Stimulated activated memory B cell treated with anti-CD40 and anti-IgM and Interleukin-4, amounts not matched to agents 10 μg/mL and 1 μg/mL and 100 μg/mL, for 72 hours (primary cell): ENCODE results near the gene CNTNAP2.
"Not testable (repeated sequence)": the region's sequence is repeated elsewhere in the genome, so short reads cannot be mapped to it uniquely, and the experiment has no call there.

Experiments
- ATAC-seq: fragments of 150-1000 bp; cut with Tn5 transposase; 2 replicates; pipeline ENCODE4 v1.10.0; 2021
- H3K27ac Mint-ChIP-seq: one replicate; pipeline ENCODE4 v1.8.0; 2022; ENCODE audit warnings: mild to moderate bottlenecking, mixed read lengths
- H3K27me3 Mint-ChIP-seq: one replicate; pipeline ENCODE4 v1.8.0; 2022; ENCODE audit warnings: mixed read lengths
- H3K36me3 Mint-ChIP-seq: one replicate; pipeline ENCODE4 v1.8.0; 2022; ENCODE audit warnings: mixed read lengths
- H3K4me1 Mint-ChIP-seq: one replicate; pipeline ENCODE4 v1.8.0; 2022; ENCODE audit warnings: mixed read lengths
- H3K4me3 Mint-ChIP-seq: one replicate; pipeline ENCODE4 v1.8.0; 2022; ENCODE audit warnings: mild to moderate bottlenecking, moderate library complexity, mixed read lengths
- H3K9me3 Mint-ChIP-seq: one replicate; pipeline ENCODE4 v1.8.0; 2022; ENCODE audit warnings: mixed read lengths

Gene CNTNAP2

DNA sequence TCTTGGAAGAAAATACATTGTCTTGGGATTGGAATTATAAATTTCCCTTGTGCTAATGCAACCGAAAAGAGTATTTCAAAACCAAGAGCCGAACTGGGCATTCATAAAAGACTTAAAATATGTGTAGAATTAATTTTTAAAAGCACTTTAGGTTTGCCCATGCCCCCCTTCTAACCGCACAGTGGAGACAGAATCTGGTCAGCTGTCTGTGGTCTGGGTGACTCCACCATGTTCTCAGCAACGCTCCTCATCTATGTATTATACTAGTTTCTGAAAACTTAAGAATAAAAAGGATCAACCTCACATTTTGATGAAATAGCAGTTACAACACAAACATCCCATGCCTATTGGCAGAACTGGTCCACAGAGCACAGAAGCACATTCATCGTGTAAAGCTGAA is 2281.4 kb downstream of the CNTNAP2 start:
- no peaks in the 10 kb centered on the region for H3K27me3 Mint-ChIP-seq
- peaks cover 45% of the 10 kb centered on the region for H3K4me1 Mint-ChIP-seq
- H3K36me3 Mint-ChIP-seq, result peaks cover 5% of the 10 kb centered on the region
- ATAC-seq, result no peak
- H3K27ac Mint-ChIP-seq, result peak overlapping the region; percentile 22
- no peak overlapping the region for H3K4me3 Mint-ChIP-seq
- no peaks in the 10 kb centered on the region for H3K9me3 Mint-ChIP-seq

DNA sequence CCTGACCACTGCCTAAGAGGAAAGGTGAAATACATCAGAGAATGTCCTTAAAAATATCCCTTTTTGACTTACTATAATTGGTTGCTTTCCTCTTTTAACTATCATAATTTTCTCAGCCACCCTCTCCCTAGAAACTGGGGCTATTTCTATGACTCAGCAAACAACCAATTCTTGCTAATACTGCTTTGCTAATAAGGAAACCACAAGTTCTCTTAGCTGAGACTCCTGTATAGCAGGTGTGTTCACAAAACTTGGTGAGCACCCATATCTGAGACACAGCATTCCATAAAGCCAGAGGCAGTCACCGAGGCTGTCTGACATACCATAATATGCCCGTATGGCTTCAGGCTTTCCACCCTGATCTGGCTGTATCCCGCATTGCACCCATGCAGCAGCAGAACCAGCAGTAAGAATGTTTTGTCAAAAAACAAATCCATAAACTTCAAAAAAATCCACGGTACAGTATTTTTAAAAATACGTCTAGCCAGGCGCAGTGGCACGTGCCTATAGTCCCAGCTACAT is 2282.3 kb downstream of the CNTNAP2 start:
- Mint-ChIP-seq H3K4me3 (no peak overlapping the region), H3K36me3 (no peaks in the 10 kb centered on the region), H3K4me1 (peaks cover 50% of the 10 kb centered on the region), H3K27me3 (no peaks in the 10 kb centered on the region), H3K9me3 (no peaks in the 10 kb centered on the region), H3K27ac (peak overlapping the region; percentile 59)
- peak; percentile 68 for ATAC-seq

DNA sequence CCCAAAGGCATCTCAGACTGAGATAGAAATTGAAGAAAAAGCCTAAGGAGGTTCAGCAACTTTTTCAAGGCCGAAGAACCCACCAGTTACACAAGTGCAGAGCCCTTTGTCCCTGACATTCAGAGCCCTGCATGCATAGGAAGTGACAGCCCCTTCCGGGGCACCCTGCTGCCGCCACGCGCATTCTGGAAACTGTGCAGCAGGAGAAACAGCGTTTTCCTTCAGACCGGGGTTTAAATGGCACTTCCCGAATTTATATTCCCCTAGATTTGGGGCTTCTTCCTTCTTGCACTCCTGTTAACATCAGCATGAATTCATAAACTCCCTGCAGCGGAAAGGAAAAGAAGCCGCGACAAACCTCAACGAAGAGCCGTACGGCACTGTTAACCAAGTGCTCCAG is 2283.5 kb downstream of the CNTNAP2 start:
- Mint-ChIP-seq H3K4me1 (peaks cover 44% of the 10 kb centered on the region), H3K27me3 (no peaks in the 10 kb centered on the region), H3K4me3 (peak overlapping the region; percentile 53), H3K27ac (peak overlapping the region; percentile 59), H3K9me3 (no peaks in the 10 kb centered on the region), H3K36me3 (peaks cover 5% of the 10 kb centered on the region)
- no peak for ATAC-seq

DNA sequence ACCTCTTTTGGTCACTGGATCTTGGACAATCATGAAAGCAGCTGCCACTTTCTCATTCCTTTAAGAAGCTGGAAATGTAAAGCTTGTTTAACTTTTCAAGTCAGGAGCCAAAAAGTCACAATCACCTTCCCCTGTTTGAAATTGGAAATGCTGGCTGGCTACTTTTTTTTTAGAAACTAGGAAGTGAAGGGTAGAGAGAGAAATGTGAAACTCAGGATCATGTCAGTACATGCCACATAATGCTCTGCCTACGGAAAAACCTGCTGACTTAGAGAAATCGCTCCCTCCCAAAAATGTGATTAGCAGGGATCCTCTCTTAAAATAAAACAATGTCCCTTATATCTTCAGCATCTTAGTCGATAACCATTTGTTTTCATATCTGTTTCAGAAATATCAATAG is 2285.6 kb downstream of the CNTNAP2 start:
- Mint-ChIP-seq H3K36me3 (peaks cover 5% of the 10 kb centered on the region), H3K27ac (no peak overlapping the region), H3K9me3 (no peaks in the 10 kb centered on the region), H3K4me3 (no peak overlapping the region), H3K27me3 (no peaks in the 10 kb centered on the region), H3K4me1 (peaks cover 35% of the 10 kb centered on the region)
- ATAC-seq, result no peak

DNA sequence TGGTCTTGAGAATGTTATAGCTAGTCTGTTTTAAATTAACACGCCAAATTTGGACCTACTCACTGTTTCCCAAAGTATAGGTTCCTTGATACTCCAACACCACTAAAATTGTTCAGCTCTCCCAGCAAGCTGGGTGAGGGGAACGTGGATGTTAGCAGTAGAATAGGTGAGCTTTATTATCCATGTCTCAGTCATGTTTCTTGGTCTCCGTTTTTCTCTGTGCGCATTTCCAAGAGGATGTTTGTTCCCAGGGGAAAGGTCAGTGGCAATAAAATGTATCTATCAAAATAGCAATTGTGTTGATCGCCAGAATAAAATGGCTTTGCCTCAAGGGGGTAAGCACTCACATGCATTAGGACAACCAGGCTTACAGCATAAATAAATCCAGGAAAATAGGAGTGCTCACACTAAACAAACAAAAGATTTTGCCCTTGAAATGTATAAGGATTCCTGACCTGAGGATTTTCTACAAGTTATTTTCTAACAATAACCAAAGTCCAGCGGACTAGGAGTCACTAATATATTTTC is 2286.9 kb downstream of the CNTNAP2 start:
- no peak for ATAC-seq
- peaks cover 24% of the 10 kb centered on the region for H3K4me1 Mint-ChIP-seq
- no peaks in the 10 kb centered on the region for H3K27me3 Mint-ChIP-seq
- H3K9me3 Mint-ChIP-seq, result no peaks in the 10 kb centered on the region
- no peak overlapping the region for H3K4me3 Mint-ChIP-seq
- no peak overlapping the region for H3K27ac Mint-ChIP-seq
- H3K36me3 Mint-ChIP-seq, result peaks cover 5% of the 10 kb centered on the region

DNA sequence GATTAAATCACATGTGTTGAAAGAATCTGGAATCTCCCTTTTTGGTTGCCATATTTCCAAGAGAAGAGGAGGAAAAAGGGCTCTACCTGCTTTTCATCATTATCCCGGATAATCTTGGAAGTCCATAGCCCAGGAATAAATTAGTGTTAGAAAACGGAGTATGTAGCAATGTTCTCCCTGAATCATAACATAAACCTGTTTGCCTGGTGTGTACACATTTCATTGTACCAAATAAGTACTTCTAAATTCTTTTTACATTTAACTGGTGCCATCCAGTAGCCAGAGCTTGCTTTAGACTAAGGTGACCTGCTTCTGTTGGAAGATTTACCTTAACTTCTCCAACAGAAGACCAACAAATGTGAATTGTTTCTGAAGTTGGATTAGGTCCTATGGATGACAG is 2291.7 kb downstream of the CNTNAP2 start:
- ATAC-seq, result no peak
- Mint-ChIP-seq H3K9me3 (no peaks in the 10 kb centered on the region), H3K4me1 (peaks cover 1% of the 10 kb centered on the region), H3K27ac (no peak overlapping the region), H3K36me3 (peaks cover 9% of the 10 kb centered on the region), H3K4me3 (no peak overlapping the region), H3K27me3 (no peaks in the 10 kb centered on the region)

DNA sequence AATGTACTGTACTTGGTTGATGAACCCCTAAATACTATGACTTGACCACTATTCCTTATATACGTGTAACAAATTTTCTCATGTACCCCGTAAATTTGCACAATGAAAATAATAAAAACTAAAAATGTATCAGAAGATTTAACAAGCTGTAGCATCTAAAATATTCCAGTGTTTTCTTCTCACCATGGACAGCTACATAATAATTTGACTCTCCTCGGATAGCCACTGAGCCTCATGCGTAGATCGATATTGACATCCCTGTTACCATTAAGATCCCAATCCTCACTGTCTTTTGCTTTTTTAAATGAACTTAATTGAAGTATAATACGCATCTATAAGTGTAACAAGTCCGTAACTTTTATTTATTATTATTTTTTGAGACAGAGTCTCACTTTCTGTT is 2294.3 kb downstream of the CNTNAP2 start:
- Mint-ChIP-seq H3K9me3 (no peaks in the 10 kb centered on the region), H3K4me1 (no peaks in the 10 kb centered on the region), H3K27ac (no peak overlapping the region), H3K4me3 (no peak overlapping the region), H3K36me3 (peaks cover 16% of the 10 kb centered on the region), H3K27me3 (no peaks in the 10 kb centered on the region)
- no peak for ATAC-seq

DNA sequence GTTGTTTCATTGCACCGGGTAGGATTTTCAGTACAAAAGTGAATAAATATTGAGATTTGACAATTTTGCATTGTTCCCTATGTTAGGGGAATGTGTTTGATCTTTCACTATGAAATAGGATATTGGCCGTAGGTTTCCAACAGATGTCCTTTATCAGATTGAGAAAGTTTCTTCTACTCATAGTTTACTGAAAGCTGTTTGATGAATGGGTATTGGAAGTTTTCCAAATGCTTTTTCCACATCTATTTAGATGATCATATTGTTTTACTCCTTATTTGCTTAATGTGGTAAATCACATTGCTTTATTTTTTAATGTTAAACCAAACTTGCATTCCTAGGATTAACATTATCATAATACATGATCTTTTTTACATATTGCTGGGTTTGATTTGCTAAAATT is 2296.1 kb downstream of the CNTNAP2 start:
- no peak for ATAC-seq
- Mint-ChIP-seq H3K36me3 (peaks cover 17% of the 10 kb centered on the region), H3K4me1 (peaks cover under 1% of the 10 kb centered on the region), H3K4me3 (no peak overlapping the region), H3K9me3 (no peaks in the 10 kb centered on the region), H3K27ac (no peak overlapping the region), H3K27me3 (no peaks in the 10 kb centered on the region)

DNA sequence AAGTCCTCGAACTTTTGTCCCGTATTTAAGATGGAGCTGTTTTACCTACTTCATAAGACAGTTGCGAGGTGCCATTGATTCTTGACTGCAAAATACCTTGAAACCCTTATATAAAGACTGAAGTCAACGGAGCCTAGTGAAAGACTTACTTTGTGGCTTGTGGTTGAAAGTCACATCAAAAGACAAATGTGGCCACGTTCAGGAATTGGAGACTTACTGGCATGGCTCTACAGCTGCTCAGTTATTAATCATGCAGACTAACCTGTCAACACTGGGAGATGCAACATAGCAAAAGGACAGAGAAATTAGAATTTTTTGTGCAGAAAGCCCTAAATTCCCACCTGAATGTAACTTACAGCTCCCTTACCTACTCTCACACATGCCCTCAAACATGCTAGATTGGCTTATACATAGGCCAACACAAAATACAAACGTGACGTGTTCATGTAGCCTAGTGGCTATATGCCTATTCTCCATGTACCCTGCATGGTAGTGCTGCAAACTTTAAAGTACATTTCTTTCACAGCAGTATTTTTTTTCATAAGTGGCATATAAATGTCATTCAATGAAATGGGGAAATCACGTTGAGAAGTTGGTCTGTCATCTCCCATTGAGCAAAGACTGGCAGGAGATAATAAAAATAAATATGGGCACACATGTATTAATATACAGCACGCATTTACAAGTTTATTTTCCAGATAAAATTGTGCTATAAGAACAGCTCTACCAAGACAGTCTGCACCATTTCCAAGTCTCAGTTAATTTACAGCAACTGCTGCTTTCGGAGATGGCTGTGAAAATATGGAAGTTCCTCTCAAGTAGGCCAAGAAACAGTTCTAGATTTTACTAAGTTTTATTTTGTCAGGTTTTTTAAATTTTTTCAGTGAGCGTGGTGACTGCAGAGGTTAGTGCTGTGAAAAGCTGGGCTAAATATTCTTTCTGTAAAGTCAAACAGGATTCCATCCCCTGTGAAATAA is 2303.5 kb downstream of the CNTNAP2 start:
- H3K4me1 Mint-ChIP-seq, result peaks cover 34% of the 10 kb centered on the region
- H3K36me3 Mint-ChIP-seq, result peaks cover 45% of the 10 kb centered on the region
- no peak for ATAC-seq
- no peaks in the 10 kb centered on the region for H3K9me3 Mint-ChIP-seq
- H3K27me3 Mint-ChIP-seq, result no peaks in the 10 kb centered on the region
- H3K27ac Mint-ChIP-seq, result no peak overlapping the region
- H3K4me3 Mint-ChIP-seq, result no peak overlapping the region

DNA sequence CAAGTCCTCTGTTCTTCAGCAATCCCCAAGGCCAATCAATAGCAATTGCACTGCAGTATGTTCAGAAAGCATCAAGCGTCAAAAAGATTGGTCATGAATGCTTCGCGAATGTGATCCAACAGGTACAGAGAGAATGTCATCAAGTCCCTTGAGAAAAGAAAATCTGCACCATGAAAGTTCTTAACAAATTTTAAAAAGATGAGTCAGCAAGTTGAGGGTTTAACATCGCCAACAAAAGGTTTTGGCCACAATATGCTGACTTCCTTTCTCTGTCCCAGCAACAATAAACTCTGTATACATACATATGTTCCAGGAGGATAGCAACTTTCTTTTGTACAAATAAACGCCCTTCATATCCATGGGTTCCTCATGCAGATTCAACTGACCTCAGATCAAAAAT is 2305.4 kb downstream of the CNTNAP2 start:
- H3K4me3 Mint-ChIP-seq, result no peak overlapping the region
- H3K27ac Mint-ChIP-seq, result no peak overlapping the region
- H3K9me3 Mint-ChIP-seq, result no peaks in the 10 kb centered on the region
- no peaks in the 10 kb centered on the region for H3K27me3 Mint-ChIP-seq
- no peak for ATAC-seq
- peaks cover 51% of the 10 kb centered on the region for H3K36me3 Mint-ChIP-seq
- H3K4me1 Mint-ChIP-seq, result peaks cover 34% of the 10 kb centered on the region

DNA sequence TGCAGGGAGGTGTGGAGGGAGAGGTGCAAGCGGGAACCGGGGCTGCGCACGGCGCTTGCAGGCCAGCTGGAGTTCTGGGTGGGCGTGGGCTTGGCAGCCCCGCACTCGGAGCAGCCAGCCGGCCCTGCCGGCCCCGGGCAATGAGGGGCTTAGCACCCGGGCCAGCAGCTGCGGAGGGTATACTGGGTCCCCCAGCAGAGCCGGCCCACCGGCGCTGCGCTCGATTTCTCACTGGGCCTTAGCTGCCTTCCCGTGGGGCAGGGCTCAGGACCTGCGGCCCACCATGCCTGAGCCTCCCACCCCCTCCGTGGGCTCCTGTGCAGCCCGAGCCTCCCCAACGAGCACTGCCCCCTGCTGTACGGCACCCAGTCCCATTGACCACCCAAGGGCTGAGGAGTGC is 2309.8 kb downstream of the CNTNAP2 start:
- not testable (repeated sequence) for ATAC-seq, H3K9me3 Mint-ChIP-seq, H3K27me3 Mint-ChIP-seq, H3K27ac Mint-ChIP-seq, H3K4me3 Mint-ChIP-seq
- Mint-ChIP-seq H3K4me1 (peaks cover 35% of the 10 kb centered on the region), H3K36me3 (peaks cover 42% of the 10 kb centered on the region)

DNA sequence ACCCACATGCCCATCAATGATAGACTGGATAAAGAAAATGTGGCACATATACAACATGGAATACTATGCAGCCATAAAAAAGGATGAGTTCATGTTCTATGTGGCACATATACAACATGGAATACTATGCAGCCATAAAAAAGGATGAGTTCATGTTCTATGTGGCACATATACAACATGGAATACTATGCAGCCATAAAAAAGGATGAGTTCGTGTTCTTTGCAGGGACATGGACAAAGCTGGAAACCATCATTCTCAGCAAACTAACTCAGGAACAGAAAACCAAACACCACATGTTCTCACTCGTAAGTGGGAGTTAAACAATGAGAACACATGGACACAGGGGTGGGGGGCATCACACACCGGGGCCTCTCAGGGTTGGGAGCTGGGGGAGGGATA is 2314.1 kb downstream of the CNTNAP2 start:
- not testable (repeated sequence) for H3K27me3 Mint-ChIP-seq, H3K27ac Mint-ChIP-seq, H3K36me3 Mint-ChIP-seq, H3K4me3 Mint-ChIP-seq, ATAC-seq, H3K9me3 Mint-ChIP-seq
- H3K4me1 Mint-ChIP-seq, result peaks cover 57% of the 10 kb centered on the region

DNA sequence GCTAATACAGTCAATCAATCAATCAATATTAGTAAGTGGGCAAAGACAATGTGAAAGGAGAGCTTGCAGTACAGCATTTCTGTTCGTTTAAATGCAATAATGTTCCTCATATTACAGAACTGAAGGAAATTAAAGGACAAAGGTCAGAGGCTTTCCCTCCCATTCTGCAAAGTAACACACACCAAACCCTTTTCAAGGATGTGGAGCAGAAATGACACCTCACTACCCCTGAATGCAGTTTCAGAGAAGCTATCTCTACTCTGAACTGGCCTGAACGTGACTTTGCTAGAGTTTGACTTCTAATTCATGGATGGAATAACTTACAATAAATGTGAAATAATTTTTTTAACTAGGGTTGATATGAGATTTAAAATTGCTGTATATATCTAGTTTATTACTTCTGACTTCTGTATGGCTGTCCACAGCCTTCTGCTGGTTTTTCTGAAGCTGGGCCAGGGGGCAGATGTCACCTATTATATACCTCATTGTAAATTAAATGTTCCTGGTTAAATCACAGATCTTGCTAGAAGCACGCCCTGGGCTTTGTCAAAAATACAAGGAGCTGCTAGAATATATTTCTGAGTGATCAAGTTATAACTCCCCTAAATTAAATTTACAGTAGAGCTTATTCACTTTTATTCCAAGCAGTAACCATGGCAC is 2317.1 kb downstream of the CNTNAP2 start:
- Mint-ChIP-seq H3K27me3 (no peaks in the 10 kb centered on the region), H3K4me1 (peaks cover 71% of the 10 kb centered on the region), H3K4me3 (no peak overlapping the region), H3K27ac (peak overlapping the region; percentile 92), H3K9me3 (peaks cover 2% of the 10 kb centered on the region), H3K36me3 (peaks cover 5% of the 10 kb centered on the region)
- no peak for ATAC-seq

DNA sequence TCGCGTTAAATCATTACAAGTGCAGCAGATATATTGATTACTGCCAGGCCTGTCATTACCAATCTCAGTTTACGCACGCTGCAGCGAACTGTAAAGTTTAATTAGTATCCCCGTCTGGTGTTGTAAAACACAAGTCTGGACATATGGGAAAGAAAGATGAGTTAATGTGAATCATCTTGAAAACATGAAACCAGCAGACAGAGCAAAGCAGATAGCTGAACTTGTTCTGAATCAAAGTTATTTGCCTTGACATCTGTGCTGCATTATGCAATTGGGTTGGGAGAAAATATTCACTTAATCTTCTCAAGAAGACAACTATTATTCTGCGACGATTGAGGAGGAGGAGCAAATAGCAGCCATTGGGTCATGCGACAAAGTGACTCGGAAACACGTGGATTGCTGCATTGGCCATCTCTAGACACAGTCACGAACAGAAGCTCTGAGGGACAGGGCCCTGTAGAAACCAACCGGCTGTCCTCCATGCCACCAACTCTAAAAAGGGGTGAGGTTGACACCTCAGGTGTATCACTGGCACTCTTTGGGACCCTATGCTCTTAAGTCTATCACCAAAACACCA is 2317.7 kb downstream of the CNTNAP2 start:
- ATAC-seq, result no peak
- Mint-ChIP-seq H3K27me3 (no peaks in the 10 kb centered on the region), H3K27ac (peak overlapping the region; percentile 92), H3K9me3 (peaks cover 2% of the 10 kb centered on the region), H3K36me3 (peaks cover 5% of the 10 kb centered on the region), H3K4me3 (no peak overlapping the region), H3K4me1 (peaks cover 65% of the 10 kb centered on the region)

DNA sequence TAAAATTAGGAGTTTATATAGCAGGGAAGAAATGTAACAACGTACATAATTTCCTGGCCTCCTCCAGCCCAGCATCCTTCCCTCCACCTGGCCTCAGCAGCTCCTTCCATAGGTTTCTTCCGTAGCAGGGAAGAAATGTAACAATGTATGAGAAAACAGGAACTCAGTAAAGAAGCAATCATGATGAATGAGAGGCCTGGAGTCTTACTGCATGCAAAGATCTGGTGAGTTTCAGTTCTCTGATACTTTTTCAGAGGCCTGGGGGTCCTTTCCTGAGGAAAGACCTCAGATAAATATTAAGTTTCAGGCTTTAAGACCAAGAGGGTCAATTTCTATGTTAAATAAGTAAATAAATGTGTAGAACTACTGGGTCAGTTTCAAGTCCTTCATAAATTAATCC is 2318.3 kb downstream of the CNTNAP2 start:
- peaks cover 2% of the 10 kb centered on the region for H3K9me3 Mint-ChIP-seq
- peaks cover 5% of the 10 kb centered on the region for H3K36me3 Mint-ChIP-seq
- no peaks in the 10 kb centered on the region for H3K27me3 Mint-ChIP-seq
- H3K4me3 Mint-ChIP-seq, result peak overlapping the region; percentile 20
- peak overlapping the region; percentile 92 for H3K27ac Mint-ChIP-seq
- H3K4me1 Mint-ChIP-seq, result peaks cover 62% of the 10 kb centered on the region
- peak; percentile 61 for ATAC-seq
